ENCODE measurements around the gene SNED1.

DNA sequence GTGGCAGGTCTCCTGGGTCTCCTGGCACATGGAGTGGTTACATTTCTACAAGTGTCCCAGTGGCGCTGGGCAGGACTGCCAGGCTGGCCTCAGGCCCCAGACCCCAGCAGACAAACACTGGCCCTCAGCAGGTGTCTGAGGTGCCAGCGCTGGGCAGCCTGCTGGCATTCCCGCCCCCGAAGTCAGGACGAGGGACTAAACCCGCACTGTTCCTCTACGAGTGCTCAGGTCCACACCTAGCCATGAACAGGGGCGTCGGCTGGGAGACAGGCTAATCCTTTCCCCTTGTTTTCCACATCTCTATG, 12.8 kb downstream of the SNED1 start:
- TF ChIP-seq TAF1 (IDR thresholded peaks at IDR 0.05; ENCODE audit: low read depth, low read length) (no peak), POLR2A (IDR thresholded peaks at IDR 0.05; ENCODE audit: low read depth, low read length) (no peak), PAX5 (IDR thresholded peaks at IDR 0.05; ENCODE audit: insufficient read depth, low read length, severe bottlenecking) (no peak)
